Erythroblast (primary cell): Measurements from ENCODE around the gene ZC3H7B.

Experiments
- GATA1 ChIP-seq: IDR thresholded peaks from 2 replicates; pipeline ENCODE4 v1.6.1; 2011; ENCODE audit warnings: low read depth, mild to moderate bottlenecking, control low read depth, low read length, moderate library complexity
- POLR2A ChIP-seq: IDR thresholded peaks from 2 replicates; pipeline ENCODE4 v1.6.1; 2011; ENCODE audit warnings: mild to moderate bottlenecking, low read length

DNA sequence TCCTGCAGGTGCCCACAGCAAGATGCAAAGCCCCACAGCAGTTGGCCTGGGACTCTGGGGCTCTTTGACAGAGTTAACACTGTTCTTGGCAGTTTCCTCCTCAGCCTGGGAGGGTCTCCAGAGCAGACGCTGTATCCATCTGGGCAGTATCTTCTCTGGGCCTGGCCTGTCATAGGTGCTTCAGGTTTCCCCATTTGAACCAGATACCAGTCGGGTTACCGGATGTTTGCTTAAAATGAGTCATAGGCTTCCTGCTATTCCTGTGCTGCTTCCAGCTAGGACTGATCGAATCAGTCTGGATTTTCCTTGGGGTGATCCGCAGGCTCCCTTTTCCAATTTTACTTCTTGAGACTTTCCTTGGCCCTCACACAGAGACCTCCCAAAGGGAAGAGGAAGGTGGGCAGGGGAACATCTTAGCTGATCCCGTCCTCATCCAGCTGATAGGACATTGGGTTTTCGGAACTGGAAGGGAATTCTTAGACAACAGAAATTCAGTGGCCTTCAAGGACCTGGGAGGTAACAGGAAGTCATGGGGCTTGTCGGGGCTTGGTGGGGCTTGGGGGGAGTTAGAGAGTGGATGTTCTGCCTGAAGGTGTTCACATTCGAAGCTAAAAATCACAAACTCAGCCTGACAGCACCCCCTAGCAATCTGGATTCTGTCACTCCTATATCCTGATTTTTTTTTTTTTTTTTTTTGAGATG, 12.9 kb upstream of the ZC3H7B start:
- TF ChIP-seq POLR2A, result no peak
- no peak for TF ChIP-seq GATA1
